ENCODE results near the gene VGLL3.

The VGLL3 gene

GRCh38 chr3:86950717-86951116 is 40.2 kb downstream of the VGLL3 start:
- no peak for DNase-seq (ENCODE audit: low spot score)

- DNase-seq (ENCODE audit: low spot score): no peak
Observed at GRCh38 chr3:86949850-86950249, 41.1 kb downstream of the VGLL3 start.

- no peak for DNase-seq (ENCODE audit: low spot score)
Observed at GRCh38 chr3:86948822-86949221, 42.1 kb downstream of the VGLL3 start.

- no peak for DNase-seq (ENCODE audit: low spot score)
Observed at GRCh38 chr3:86942206-86942605, 48.7 kb downstream of the VGLL3 start.

- no peak for DNase-seq (ENCODE audit: low spot score)
Observed at GRCh38 chr3:86938416-86939105, 52.4 kb downstream of the VGLL3 start.

GRCh38 chr3:86937306-86937791 is 53.6 kb downstream of the VGLL3 start:
- peak; percentile 45 for DNase-seq (ENCODE audit: low spot score)

GRCh38 chr3:86934851-86935250 is 56.1 kb downstream of the VGLL3 start:
- no peak for DNase-seq (ENCODE audit: low spot score)

- DNase-seq (ENCODE audit: low spot score): no peak
Observed at GRCh38 chr3:86930831-86931230, 60.1 kb downstream of the VGLL3 start.

- DNase-seq (ENCODE audit: low spot score): no peak
Observed at GRCh38 chr3:86930181-86930580, 60.8 kb downstream of the VGLL3 start.

GRCh38 chr3:86929046-86929445 is 61.9 kb downstream of the VGLL3 start:
- no peak for DNase-seq (ENCODE audit: low spot score)

GRCh38 chr3:86923071-86923491 is 67.9 kb downstream of the VGLL3 start:
- peak; percentile 4 for DNase-seq (ENCODE audit: low spot score)

GRCh38 chr3:86921971-86922680 is 68.8 kb downstream of the VGLL3 start:
- DNase-seq (ENCODE audit: low spot score): no peak

GRCh38 chr3:86914670-86915069 is 76.3 kb downstream of the VGLL3 start:
- no peak for DNase-seq (ENCODE audit: low spot score)

- DNase-seq (ENCODE audit: low spot score): no peak
Observed at GRCh38 chr3:86913160-86913559, 77.8 kb downstream of the VGLL3 start.

GRCh38 chr3:86895202-86895601 is 95.7 kb downstream of the VGLL3 start:
- DNase-seq (ENCODE audit: low spot score): no peak

GRCh38 chr3:86890741-86891396 is 100.1 kb downstream of the VGLL3 start:
- DNase-seq (ENCODE audit: low spot score): no peak
